Thyroid gland (tissue), 4 donors: ENCODE results near the gene CHMP4A. TPM values are rescaled to one million over a fixed set of nuclear protein-coding genes. Genes with fewer than 3 reads are reported as not detected.

Source experiments
- DNase-seq, 2 donors: peaks; one replicate each; pipeline ENCODE4 v3.0.0-alpha.2; 2019
- H3K27ac ChIP-seq, 3 donors: fragments of 200-600 bp; sonication (generic); 1 replicate in 2 of 3; 2 replicates in 1 of 3; pipeline ENCODE4 v1.5.1; 2016 to 2019; ENCODE audit warnings: mild to moderate bottlenecking in 1 of 3, moderate library complexity in 1 of 3
- H3K27me3 ChIP-seq: fragments of 200-600 bp; sonication (generic); one replicate; pipeline ENCODE4 v1.5.1; 2019
- H3K36me3 ChIP-seq, 2 donors: fragments of 200-600 bp; sonication (generic); one replicate each; pipeline ENCODE4 v1.5.1; 2016 to 2019
- H3K4me1 ChIP-seq, 2 donors: fragments of 200-600 bp; sonication (generic); one replicate each; pipeline ENCODE4 v1.5.1; 2017 to 2019
- H3K4me3 ChIP-seq, 3 donors: fragments of 200-600 bp; sonication (generic); replicated peaks in 1 of 3; 1 replicate in 2 of 3; 2 replicates in 1 of 3; pipeline ENCODE4 v1.5.1; 2016; ENCODE audit warnings: mild to moderate bottlenecking in 1 of 3
- H3K9me3 ChIP-seq: fragments of 200-600 bp; sonication (generic); one replicate; pipeline ENCODE4 v1.5.1; 2017
- POLR2A ChIP-seq, 2 donors: fragments of 450-650 bp; IDR thresholded peaks; one replicate each; pipeline ENCODE4 v1.6.1; 2017; ENCODE audit warnings: antibody characterized with exemption in 2 of 2, mild to moderate bottlenecking in 2 of 2, moderate library complexity in 1 of 2
- WGBS, 2 donors: methylation state at CpG; one replicate each; pipeline ENCODE4 v1.1.5; 2017; 5-methylcytosine and 5-hydroxymethylcytosine counted together
- intact Hi-C: fragments of 100-400 bp; cut with DNase I; formaldehyde crosslinking; loops from one replicate; pipeline ENCODE4 v1.15.1; 2023
- total RNA-seq, 4 donors: library from RNA; depleted of rRNA; stranded (reverse); fragments of >200 nt; gene quantifications; one replicate each; pipeline ENCODE4 v1.2.3, GENCODE V29; 2016
- TF ChIP-seq, protein P1 (sequence below), 6 experiments: fragments of 200-600 bp in 3 of 6; fragments of 450-650 bp in 3 of 6; sonication (generic) in 3 of 6; IDR thresholded peaks; one replicate each; pipeline ENCODE4 v1.5.1; 2016 to 2019; ENCODE audit warnings: antibody characterized with exemption in 6 of 6, mild to moderate bottlenecking in 2 of 6, inconsistent platforms in 1 of 6, moderate library complexity in 1 of 6

CHMP4A gene
- total RNA-seq, 4 donors from 2014 or later, result 26.5 to 60.2 (median 46.2) TPM

DNA sequence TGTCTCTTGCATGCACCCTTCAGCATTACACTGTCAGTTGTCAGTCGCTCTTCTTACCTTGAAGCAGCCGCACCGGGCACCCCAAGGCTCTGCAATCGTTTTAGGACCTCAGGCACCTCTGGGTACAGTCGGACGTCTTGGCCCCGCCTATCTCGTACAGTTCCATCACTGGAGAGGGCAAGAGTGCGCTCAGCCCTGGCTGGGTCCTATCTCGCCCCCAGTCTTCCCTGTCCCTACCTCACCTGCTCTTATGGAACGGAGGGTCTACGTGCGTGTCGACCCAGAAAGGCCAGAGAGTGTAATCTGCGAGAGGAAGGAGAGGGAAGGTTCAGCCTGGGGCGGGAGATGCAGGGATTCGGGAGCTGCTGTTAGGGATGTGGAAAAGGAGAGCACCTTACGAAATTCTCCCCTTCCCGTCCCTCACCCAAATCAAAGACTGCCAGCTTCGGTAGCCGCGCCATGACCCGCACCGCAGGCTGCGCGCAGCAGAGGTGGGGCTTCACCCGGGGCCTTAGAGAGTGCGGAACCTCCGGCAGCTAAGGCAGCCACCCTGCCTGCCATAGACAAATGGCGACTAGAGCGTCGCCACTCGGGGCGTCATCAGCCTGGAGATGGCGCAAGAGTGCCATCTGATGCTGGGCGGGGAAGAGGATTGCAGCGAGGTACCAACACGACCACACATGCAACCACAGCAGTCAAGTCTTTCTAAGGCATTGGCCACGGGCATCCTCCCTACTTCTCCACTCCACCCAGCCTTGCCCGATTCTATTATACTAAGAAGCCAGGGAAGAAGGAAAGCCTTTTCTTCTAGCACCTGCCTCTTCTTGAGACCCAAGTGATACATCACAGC, 2.4 kb upstream of the CHMP4A start, which contains the start of gene MDP1:
MDP1 (minus strand) TSS at position 572 of the 850 bp plus-strand sequence; CDS start at position 461, 111 bp downstream.
- intact Hi-C loops, result no loop called here
- WGBS, 2 donors, result 0% methylated on average over 29 to 37 of the region's 40 CpGs
- H3K27ac ChIP-seq, result peak within 1 kb of the TSS; percentile 85 to 90 (median 87)
- H3K27me3 ChIP-seq, result no peaks in the 10 kb centered on the region
- peaks cover 0 to 28% of the 10 kb centered on the region in 2 donors for H3K4me1 ChIP-seq
- H3K9me3 ChIP-seq, result no peaks in the 10 kb centered on the region
- peak within 1 kb of the TSS; percentile 37 to 95 (median 63) for H3K4me3 ChIP-seq
- TF ChIP-seq, protein P1, sequence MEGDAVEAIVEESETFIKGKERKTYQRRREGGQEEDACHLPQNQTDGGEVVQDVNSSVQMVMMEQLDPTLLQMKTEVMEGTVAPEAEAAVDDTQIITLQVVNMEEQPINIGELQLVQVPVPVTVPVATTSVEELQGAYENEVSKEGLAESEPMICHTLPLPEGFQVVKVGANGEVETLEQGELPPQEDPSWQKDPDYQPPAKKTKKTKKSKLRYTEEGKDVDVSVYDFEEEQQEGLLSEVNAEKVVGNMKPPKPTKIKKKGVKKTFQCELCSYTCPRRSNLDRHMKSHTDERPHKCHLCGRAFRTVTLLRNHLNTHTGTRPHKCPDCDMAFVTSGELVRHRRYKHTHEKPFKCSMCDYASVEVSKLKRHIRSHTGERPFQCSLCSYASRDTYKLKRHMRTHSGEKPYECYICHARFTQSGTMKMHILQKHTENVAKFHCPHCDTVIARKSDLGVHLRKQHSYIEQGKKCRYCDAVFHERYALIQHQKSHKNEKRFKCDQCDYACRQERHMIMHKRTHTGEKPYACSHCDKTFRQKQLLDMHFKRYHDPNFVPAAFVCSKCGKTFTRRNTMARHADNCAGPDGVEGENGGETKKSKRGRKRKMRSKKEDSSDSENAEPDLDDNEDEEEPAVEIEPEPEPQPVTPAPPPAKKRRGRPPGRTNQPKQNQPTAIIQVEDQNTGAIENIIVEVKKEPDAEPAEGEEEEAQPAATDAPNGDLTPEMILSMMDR (IDR thresholded peaks at IDR 0.05), result peak in 5 of 6 experiments; percentile 23 to 60 (median 54)
- peak in 1 of 2 donors; percentile 82 for TF ChIP-seq POLR2A (IDR thresholded peaks at IDR 0.05)
- peak; percentile 81 to 86 for DNase-seq
- H3K36me3 ChIP-seq, result peaks cover 0 to under 1% of the 10 kb centered on the region in 2 donors

DNA sequence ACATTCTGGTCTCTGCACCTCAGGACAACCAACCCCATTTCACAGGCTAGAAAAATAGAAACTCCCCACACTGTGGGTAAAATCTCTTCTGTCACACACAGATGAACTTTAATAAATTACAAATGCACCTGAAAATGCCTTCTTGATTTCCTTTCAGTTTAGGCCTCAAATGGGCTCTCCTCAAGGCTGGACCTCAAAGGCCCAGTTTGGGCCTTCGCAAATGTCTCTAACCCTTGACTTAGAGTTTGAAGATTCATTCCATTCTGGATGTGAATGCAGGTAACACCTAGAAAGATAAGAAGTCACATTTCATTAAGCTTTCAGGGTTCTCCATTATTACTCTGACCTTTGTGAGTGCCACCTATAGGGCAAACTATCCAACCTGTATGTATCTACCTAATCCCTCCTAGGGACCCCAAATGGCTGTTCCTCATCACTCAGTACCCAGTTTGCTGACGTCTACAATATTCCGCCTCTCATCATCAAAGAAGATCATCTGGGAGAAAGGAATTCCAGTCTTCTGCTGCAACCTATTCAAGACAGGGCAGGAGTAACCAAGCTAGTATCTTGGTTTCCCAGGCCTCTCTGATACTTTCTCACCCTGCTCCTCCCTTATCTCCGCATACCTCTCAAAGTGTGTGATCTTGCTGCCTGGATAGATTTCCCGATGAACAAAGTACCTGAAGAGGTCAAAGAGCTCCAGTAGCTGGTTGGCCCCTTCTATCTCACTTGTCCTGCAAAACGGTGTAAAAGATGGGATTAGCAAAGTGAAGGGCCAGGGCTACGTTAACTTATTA, 776 bp upstream of the CHMP4A start:
- peaks cover 0 to 28% of the 10 kb centered on the region in 2 donors for H3K4me1 ChIP-seq
- no peaks in the 10 kb centered on the region for H3K9me3 ChIP-seq
- intact Hi-C loops, result no loop called here
- TF ChIP-seq POLR2A (IDR thresholded peaks at IDR 0.05), result no peak
- TF ChIP-seq, protein P1 (IDR thresholded peaks at IDR 0.05), result no peak
- H3K27me3 ChIP-seq, result no peaks in the 10 kb centered on the region
- 93 to 94% methylated on average over 7 of the region's 7 CpGs for WGBS, 2 donors
- H3K36me3 ChIP-seq, result peaks cover 12 to 13% of the 10 kb centered on the region in 2 donors
- no peak for DNase-seq
- H3K27ac ChIP-seq, result peak overlapping the region; percentile 77 to 97 (median 96)
- H3K4me3 ChIP-seq, result peak overlapping the region in 1 of 3 donors; percentile 56

DNA sequence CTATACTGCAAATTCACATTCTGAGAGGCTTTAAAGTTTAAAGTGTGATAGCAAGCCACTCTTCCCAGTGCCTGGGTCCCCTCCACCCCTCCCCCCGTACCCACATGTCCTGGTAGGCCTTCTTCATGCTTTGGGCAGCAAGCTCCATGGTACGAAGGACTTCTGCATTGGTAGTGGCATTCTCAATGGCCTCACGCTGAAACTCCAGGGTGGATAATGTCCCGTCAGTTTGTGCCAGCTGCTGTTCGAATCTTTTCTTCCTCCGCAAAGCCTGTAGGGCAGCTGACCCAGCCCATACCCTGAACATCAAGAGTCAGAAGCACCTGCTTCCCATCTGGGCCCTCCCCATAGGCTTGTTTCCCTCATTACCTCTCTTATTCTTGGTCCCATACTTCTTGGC, 2.0 kb downstream of the CHMP4A start:
- TF ChIP-seq, protein P1 (IDR thresholded peaks at IDR 0.05), result no peak
- no peak for TF ChIP-seq POLR2A (IDR thresholded peaks at IDR 0.05)
- no peaks in the 10 kb centered on the region for H3K27me3 ChIP-seq
- WGBS, 2 donors, result 92 to 96% methylated on average over 6 of the region's 6 CpGs
- no peak overlapping the region for H3K27ac ChIP-seq
- H3K36me3 ChIP-seq, result peaks cover 13 to 31% of the 10 kb centered on the region in 2 donors
- H3K4me3 ChIP-seq, result no peak overlapping the region
- H3K4me1 ChIP-seq, result peaks cover 0 to 28% of the 10 kb centered on the region in 2 donors
- intact Hi-C loops, result no loop called here
- DNase-seq, result no peak
- H3K9me3 ChIP-seq, result no peaks in the 10 kb centered on the region

DNA sequence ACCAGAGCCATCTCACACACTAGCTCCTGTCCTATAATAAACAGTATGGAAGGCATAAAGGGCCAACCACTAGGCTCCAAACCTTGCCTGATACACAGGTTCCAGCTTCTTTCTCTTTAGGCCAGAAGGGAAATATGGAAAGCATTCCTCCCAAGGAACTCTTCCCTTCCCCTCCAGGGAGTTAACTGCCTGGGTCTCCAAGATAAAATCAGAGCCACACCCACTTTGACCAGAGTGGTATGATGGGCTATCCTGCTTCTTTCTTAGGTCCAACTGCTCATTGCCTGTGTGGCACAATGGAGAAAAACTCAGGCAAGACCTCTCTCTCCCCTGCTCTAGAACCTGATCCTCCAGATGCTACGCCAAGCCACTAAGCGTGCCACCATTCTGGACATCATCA, 5.7 kb downstream of the CHMP4A start:
- Histone ChIP-seq H3K9me3 (no peaks in the 10 kb centered on the region), H3K36me3 (peaks cover 22 to 31% of the 10 kb centered on the region in 2 donors), H3K4me3 (no peak overlapping the region), H3K27ac (no peak overlapping the region), H3K4me1 (peaks cover 0 to 6% of the 10 kb centered on the region in 2 donors), H3K27me3 (no peaks in the 10 kb centered on the region)
- no peak for DNase-seq
- 83 to 100% methylated on average over 1 to 2 of the region's 2 CpGs for WGBS, 2 donors
- TF ChIP-seq, protein P1 (IDR thresholded peaks at IDR 0.05), result no peak
- TF ChIP-seq POLR2A (IDR thresholded peaks at IDR 0.05), result no peak
- intact Hi-C loops, result no loop called here
